Neural crest cell (in vitro differentiated cells): ENCODE results near the gene PCNX3. TPM values are rescaled to one million over a fixed set of nuclear protein-coding genes. Genes with fewer than 3 reads are reported as not detected.

Source experiments
- DNase-seq: peaks from one replicate; pipeline ENCODE4 v3.0.0; 2021; ENCODE audit warnings: low read depth, mixed read lengths, low spot score
- H3K27ac Mint-ChIP-seq: one replicate; pipeline ENCODE4 v1.8.0; 2021; ENCODE audit warnings: mild to moderate bottlenecking, mixed read lengths; ENCODE audit not compliant: unreplicated experiment
- H3K27me3 Mint-ChIP-seq: 2 replicates; pipeline ENCODE4 v1.8.0; 2021; ENCODE audit warnings: low read depth, mild to moderate bottlenecking, mixed read lengths
- H3K36me3 Mint-ChIP-seq: 2 replicates; pipeline ENCODE4 v1.8.0; 2021; ENCODE audit warnings: low read depth, mild to moderate bottlenecking, mixed read lengths
- H3K4me1 Mint-ChIP-seq: 2 replicates; pipeline ENCODE4 v1.8.0; 2021; ENCODE audit warnings: mixed read lengths
- H3K4me3 Mint-ChIP-seq: one replicate; pipeline ENCODE4 v1.8.0; 2021; ENCODE audit warnings: mild to moderate bottlenecking, mixed read lengths
- H3K9me3 Mint-ChIP-seq: 2 replicates; pipeline ENCODE4 v1.8.0; 2021; ENCODE audit warnings: mixed read lengths
- total RNA-seq: library from RNA; stranded (reverse); gene quantifications from 2 replicates; pipeline ENCODE4 v1.2.1, GENCODE V29; 2021
- TF ChIP-seq, protein P1 (sequence below): fragments of 200-600 bp; sonication (generic); conservative IDR thresholded peaks from 2 replicates; pipeline ENCODE4 v1.5.0; 2021; ENCODE audit warnings: antibody characterized with exemption, mild to moderate bottlenecking

Gene PCNX3
- total RNA-seq, 1 donor from 2014 or later: 58.2 TPM

DNA sequence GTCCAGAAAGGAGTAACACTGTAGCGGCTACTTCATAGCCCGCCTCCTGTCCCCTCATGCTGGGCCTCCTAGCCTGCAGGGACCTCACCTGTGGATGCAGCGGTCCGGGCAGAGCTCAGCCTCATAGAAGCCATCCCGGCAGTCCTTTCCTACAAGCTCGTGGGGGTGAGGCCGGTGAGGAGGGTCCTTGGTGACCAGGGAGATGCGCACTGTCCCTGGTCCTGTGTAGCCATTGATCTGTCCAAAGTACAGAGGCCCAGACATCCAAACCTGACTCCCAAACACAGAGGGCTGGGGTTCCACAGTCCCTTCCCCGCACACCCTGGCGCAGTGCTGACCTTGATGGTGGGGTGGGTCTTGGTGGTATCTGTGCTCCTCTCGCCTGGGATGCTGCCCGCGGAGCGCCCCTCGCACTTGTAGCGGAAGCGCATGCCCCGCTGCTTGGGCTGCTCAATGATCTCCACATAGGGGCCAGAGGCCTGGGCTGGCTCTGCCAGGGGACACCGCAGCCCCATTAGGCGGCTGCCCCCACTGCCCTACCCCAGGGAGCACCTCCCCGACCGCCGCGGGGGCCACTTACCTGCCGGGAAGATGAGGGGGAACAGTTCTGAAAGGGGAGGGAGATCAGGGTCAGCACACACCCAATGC lies 46.1 kb downstream of the PCNX3 start:
- TF ChIP-seq, protein P1, sequence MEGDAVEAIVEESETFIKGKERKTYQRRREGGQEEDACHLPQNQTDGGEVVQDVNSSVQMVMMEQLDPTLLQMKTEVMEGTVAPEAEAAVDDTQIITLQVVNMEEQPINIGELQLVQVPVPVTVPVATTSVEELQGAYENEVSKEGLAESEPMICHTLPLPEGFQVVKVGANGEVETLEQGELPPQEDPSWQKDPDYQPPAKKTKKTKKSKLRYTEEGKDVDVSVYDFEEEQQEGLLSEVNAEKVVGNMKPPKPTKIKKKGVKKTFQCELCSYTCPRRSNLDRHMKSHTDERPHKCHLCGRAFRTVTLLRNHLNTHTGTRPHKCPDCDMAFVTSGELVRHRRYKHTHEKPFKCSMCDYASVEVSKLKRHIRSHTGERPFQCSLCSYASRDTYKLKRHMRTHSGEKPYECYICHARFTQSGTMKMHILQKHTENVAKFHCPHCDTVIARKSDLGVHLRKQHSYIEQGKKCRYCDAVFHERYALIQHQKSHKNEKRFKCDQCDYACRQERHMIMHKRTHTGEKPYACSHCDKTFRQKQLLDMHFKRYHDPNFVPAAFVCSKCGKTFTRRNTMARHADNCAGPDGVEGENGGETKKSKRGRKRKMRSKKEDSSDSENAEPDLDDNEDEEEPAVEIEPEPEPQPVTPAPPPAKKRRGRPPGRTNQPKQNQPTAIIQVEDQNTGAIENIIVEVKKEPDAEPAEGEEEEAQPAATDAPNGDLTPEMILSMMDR: no peak
- Mint-ChIP-seq H3K4me3 (peak overlapping the region; percentile 88), H3K36me3 (peaks cover 12% of the 10 kb centered on the region), H3K4me1 (peaks cover 6% of the 10 kb centered on the region), H3K9me3 (no peaks in the 10 kb centered on the region), H3K27me3 (no peaks in the 10 kb centered on the region), H3K27ac (no peak overlapping the region)
- DNase-seq: no peak

DNA sequence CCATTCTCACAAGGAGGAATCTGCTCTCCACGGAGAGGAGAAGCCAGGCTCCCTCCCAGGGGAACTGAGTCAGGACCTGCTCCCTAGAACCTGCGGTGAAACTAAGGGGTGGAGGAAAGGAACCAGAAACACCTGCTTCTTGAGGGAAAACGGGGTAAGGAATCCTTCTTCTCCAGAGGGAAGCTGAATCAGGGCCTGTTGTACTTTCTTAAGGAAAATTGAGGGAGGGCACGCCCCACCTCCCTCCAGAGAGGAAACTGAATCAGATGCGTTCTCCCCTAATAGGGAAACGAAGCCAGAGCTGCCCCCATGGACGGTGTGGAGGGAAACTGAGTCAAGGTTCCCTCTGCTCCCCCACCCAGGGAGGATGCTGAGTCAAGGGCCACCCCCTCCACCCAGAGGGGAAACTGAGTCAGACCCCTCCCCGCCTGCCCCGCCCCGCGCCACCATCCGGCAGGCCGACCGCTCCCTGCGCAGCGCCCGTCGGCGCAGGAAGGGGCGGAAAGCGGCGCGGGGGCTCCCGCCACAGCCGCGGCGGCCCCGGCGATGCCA lies 46.7 kb downstream of the PCNX3 start:
- no peak overlapping the region for H3K27ac Mint-ChIP-seq

DNA sequence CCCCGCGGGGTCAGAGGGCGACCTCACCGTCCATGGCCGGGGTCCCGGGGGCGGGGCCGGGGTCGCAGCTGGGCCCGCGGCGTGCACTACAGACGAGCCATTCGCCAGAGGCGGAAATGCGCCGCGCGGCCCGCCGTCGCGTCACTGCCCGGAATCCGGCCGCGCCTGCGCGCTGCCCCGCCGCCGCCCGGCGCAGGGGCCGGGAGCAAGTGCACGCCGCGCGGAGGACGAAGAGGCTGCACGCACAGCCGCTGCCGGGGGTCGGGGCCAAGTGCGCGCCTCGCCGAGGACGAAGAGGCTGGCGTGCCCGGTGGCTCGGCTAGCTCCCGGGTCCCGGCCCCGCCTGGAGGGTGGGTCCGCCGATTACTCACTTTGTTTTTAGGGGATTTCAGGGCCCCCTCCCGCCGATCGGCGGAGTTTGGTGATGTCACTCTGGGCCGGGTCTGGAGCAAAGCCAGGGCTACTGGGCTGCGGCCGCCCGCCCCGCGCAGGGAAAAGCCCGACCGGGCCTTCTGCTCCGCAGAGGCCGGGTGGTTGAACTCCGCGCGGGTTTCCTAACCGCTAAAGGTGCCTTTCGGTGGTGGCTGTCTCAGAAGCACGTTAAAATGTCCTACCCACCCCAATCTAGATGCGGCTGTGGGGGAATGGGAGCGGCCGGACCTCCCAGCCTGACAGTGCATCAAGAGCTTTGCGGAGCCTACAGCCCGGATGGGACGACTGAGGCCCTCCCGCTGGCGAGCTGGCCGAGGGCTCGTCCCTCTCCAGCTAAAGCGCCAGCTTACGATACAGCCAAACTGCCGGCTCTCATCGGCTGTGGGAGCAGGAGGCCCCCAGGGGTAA lies 47.4 kb downstream of the PCNX3 start, which contains the start of gene RELA:
Gene RELA, minus strand, starts transcription at position 118 of the 840 bp plus-strand sequence. Its CDS starts 84 bp downstream, at position 34.
- TF ChIP-seq, protein P1: no peak
- peak; percentile 84 for DNase-seq
- Mint-ChIP-seq H3K4me1 (peaks cover 6% of the 10 kb centered on the region), H3K9me3 (no peaks in the 10 kb centered on the region), H3K27me3 (no peaks in the 10 kb centered on the region), H3K27ac (peak within 1 kb of the TSS; percentile 94), H3K4me3 (peak within 1 kb of the TSS; percentile 92), H3K36me3 (peaks cover 9% of the 10 kb centered on the region)

More for the DNA sequence above, 46.7 kb downstream of the PCNX3 start:
- H3K36me3 Mint-ChIP-seq: peaks cover 9% of the 10 kb centered on the region
- H3K4me1 Mint-ChIP-seq: peaks cover 6% of the 10 kb centered on the region
- no peaks in the 10 kb centered on the region for H3K9me3 Mint-ChIP-seq
- TF ChIP-seq, protein P1: no peak
- DNase-seq: no peak
- H3K4me3 Mint-ChIP-seq: peak overlapping the region; percentile 88
- H3K27me3 Mint-ChIP-seq: no peaks in the 10 kb centered on the region

DNA sequence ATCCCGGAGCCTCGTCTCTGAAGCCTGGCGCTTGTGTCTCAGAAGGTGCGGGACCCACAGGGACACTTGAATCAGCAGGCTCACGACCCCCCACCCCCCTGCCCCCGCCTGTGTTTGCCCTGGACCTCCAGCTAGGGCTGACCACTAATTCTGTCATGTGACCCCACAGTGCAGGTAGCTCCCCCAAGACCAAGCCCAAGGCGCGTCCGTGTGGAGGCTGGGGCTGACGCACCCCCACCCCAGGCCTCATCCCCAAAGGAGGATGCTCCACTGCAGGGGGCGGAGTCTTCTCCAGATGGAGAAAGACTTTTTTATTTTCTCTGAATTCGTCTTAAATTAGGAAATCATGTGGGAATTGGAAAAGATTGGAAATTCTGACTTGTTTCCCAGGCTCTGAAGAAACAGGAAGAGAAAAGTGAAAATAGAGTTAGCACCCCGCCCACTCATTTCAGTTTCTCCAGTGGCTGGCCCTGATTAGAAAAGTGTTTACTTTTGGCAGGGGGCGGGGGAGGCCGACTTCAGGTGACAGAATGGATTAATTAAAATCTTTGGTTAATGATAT lies 48.1 kb downstream of the PCNX3 start:
- Mint-ChIP-seq H3K4me3 (peak overlapping the region; percentile 92), H3K27ac (peak overlapping the region; percentile 94), H3K4me1 (peaks cover 6% of the 10 kb centered on the region), H3K9me3 (no peaks in the 10 kb centered on the region), H3K27me3 (no peaks in the 10 kb centered on the region), H3K36me3 (peaks cover 9% of the 10 kb centered on the region)
- TF ChIP-seq, protein P1: no peak
- no peak for DNase-seq

DNA sequence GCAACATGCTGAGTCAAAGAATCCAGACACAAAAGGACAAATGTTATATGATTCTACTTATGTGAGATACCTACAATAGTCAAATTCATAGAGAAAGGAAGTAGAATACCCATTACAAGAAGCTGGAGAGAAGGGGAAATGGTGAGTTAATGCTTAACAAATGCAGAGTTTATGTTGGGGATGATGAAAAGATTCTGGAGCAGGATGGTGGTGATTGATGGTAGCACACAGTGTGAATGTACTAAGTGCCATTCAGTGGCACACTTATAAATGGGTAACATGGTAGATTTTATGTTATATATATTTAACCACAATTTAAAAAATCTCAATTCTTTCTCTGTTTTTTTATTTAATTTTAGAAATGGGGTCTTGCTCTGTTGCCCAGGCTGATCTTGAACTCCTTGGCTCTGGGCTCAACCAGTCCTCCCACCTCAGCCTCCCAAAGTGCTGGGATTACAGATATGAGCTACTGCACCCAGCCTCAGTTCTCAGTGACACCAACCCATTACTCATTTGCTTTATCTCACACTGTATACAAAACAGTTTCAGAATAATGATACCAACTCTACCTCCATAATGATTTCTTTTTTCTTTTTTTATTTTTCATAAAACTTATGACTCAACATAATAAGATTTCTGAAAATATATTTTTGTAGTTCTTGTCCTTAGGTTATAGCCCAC lies 56.7 kb downstream of the PCNX3 start:
- TF ChIP-seq, protein P1: no peak
- H3K4me3 Mint-ChIP-seq: no peak overlapping the region
- no peak overlapping the region for H3K27ac Mint-ChIP-seq
- H3K9me3 Mint-ChIP-seq: no peaks in the 10 kb centered on the region
- peaks cover 6% of the 10 kb centered on the region for H3K27me3 Mint-ChIP-seq
- no peaks in the 10 kb centered on the region for H3K36me3 Mint-ChIP-seq
- DNase-seq: no peak
- H3K4me1 Mint-ChIP-seq: no peaks in the 10 kb centered on the region
